Measurements from ENCODE around the gene OPCML.

Gene OPCML

GRCh38 chr11:132475026-132475425 lies 1057.3 kb downstream of the OPCML start:
- Histone ChIP-seq H3K36me3 (no peaks in the 10 kb centered on the region), H3K4me1 (ENCODE audit: control insufficient read depth in 1 of 2, insufficient read depth in 1 of 2, low read depth in 1 of 2, low read length in 1 of 2) (no peaks in the 10 kb centered on the region), H3K27me3 (no peaks in the 10 kb centered on the region), H3K4me3 (ENCODE audit: low read depth in 1 of 2, low read length in 1 of 2) (no peak overlapping the region), H3K27ac (no peak overlapping the region), H3K9me3 (no peaks in the 10 kb centered on the region)
- no peak for TF ChIP-seq CTCF (IDR thresholded peaks at IDR 0.05)

GRCh38 chr11:132472411-132473172 lies 1059.7 kb downstream of the OPCML start:
- Histone ChIP-seq H3K4me1 (ENCODE audit: control insufficient read depth in 1 of 2, insufficient read depth in 1 of 2, low read depth in 1 of 2, low read length in 1 of 2) (no peaks in the 10 kb centered on the region), H3K4me3 (ENCODE audit: low read depth in 1 of 2, low read length in 1 of 2) (no peak overlapping the region), H3K9me3 (no peaks in the 10 kb centered on the region), H3K27me3 (no peaks in the 10 kb centered on the region), H3K36me3 (no peaks in the 10 kb centered on the region), H3K27ac (no peak overlapping the region)
- no peak for TF ChIP-seq CTCF (IDR thresholded peaks at IDR 0.05)

GRCh38 chr11:132471466-132471865 lies 1060.8 kb downstream of the OPCML start:
- H3K9me3 ChIP-seq = no peaks in the 10 kb centered on the region
- no peak for TF ChIP-seq CTCF (IDR thresholded peaks at IDR 0.05)
- no peaks in the 10 kb centered on the region for H3K4me1 ChIP-seq (ENCODE audit: control insufficient read depth in 1 of 2, insufficient read depth in 1 of 2, low read depth in 1 of 2, low read length in 1 of 2)
- H3K4me3 ChIP-seq (ENCODE audit: low read depth in 1 of 2, low read length in 1 of 2) = no peak overlapping the region
- H3K27me3 ChIP-seq = no peaks in the 10 kb centered on the region
- H3K36me3 ChIP-seq = no peaks in the 10 kb centered on the region
- no peak overlapping the region for H3K27ac ChIP-seq

GRCh38 chr11:132466983-132467382 lies 1065.3 kb downstream of the OPCML start:
- Histone ChIP-seq H3K4me3 (ENCODE audit: low read depth in 1 of 2, low read length in 1 of 2) (no peak overlapping the region), H3K27me3 (no peaks in the 10 kb centered on the region), H3K27ac (no peak overlapping the region), H3K4me1 (ENCODE audit: control insufficient read depth in 1 of 2, insufficient read depth in 1 of 2, low read depth in 1 of 2, low read length in 1 of 2) (no peaks in the 10 kb centered on the region), H3K36me3 (no peaks in the 10 kb centered on the region), H3K9me3 (no peaks in the 10 kb centered on the region)
- no peak for TF ChIP-seq CTCF (IDR thresholded peaks at IDR 0.05)

- Histone ChIP-seq H3K9me3 (no peaks in the 10 kb centered on the region), H3K4me3 (ENCODE audit: low read depth in 1 of 2, low read length in 1 of 2) (no peak overlapping the region), H3K27ac (no peak overlapping the region), H3K4me1 (ENCODE audit: control insufficient read depth in 1 of 2, insufficient read depth in 1 of 2, low read depth in 1 of 2, low read length in 1 of 2) (no peaks in the 10 kb centered on the region), H3K27me3 (no peaks in the 10 kb centered on the region), H3K36me3 (no peaks in the 10 kb centered on the region)
- TF ChIP-seq CTCF (IDR thresholded peaks at IDR 0.05) = no peak
Measured at GRCh38 chr11:132464939-132465338, 1067.4 kb downstream of the OPCML start.
